IMR-90 (cell line): ENCODE results near the gene OXER1. TPM values are rescaled to one million over a fixed set of nuclear protein-coding genes. Genes with fewer than 3 reads are reported as not detected.

Source experiments
- ATAC-seq: fragments of 200-7000 bp; cut with Tn5 transposase; 2 replicates; pipeline ENCODE4 v1.9.1; 2020; ENCODE audit warnings: low read depth, mild to moderate bottlenecking, moderate library complexity
- BruUV-seq: library from RNA; stranded (reverse); fragments of 400-500 nt; replicated peaks from 2 replicates; lab custom pipeline; 2021; lab: Mats Ljungman, UMichigan
- CTCF ChIA-PET: fragments of 300-600 bp; formaldehyde crosslinking; extraction: SDS; loops from one replicate; lab custom pipeline; 2021; ENCODE audit warnings: antibody characterized with exemption; lab: Yijun Ruan, JAX
- POLR2A ChIA-PET: fragments of 300-600 bp; sonication (Branson Sonifier 250); formaldehyde crosslinking; loops from one replicate; lab custom pipeline; 2022; ENCODE audit warnings: antibody characterized with exemption; ENCODE audit not compliant: unreplicated experiment; lab: Charles Lee
- DNase-seq: peaks from one replicate; pipeline ENCODE4 v3.0.0; 2013
- H2AFZ ChIP-seq: replicated peaks from 2 replicates; pipeline ENCODE3; 2013; ENCODE audit warnings: low read length, mild to moderate bottlenecking; ENCODE audit not compliant: poor library complexity
- H2AK5ac ChIP-seq: 2 replicates; pipeline ENCODE4 v1.6.1; 2013; ENCODE audit warnings: low read depth, low read length, inconsistent platforms
- H2AK9ac ChIP-seq: replicated peaks from 2 replicates; pipeline ENCODE3; 2013; ENCODE audit warnings: mild to moderate bottlenecking, low read depth, low read length, moderate library complexity; ENCODE audit not compliant: poor library complexity
- H2BK120ac ChIP-seq: 2 replicates; pipeline ENCODE4 v1.6.1; 2013; ENCODE audit warnings: low read depth, low read length, inconsistent platforms
- H2BK15ac ChIP-seq: 3 replicates; pipeline ENCODE4 v1.6.1; 2013; ENCODE audit warnings: low read depth, low read length, inconsistent platforms
- H2BK20ac ChIP-seq: 2 replicates; pipeline ENCODE4 v1.6.1; 2013; ENCODE audit warnings: low read depth, mild to moderate bottlenecking, inconsistent platforms, low read length, moderate library complexity
- H2BK5ac ChIP-seq: 2 replicates; pipeline ENCODE4 v1.6.1; 2013; ENCODE audit warnings: mild to moderate bottlenecking, low read depth, low read length, inconsistent platforms; ENCODE audit not compliant: poor library complexity, severe bottlenecking
- H3K14ac ChIP-seq: replicated peaks from 2 replicates; pipeline ENCODE4 v1.6.1; 2013; ENCODE audit warnings: low read depth, low read length, inconsistent platforms
- H3K18ac ChIP-seq: 2 replicates; pipeline ENCODE4 v1.6.1; 2013; ENCODE audit warnings: low read depth, low read length, control low read depth
- H3K23ac ChIP-seq: 2 replicates; pipeline ENCODE4 v1.6.1; 2013; ENCODE audit warnings: low read depth, low read length, inconsistent platforms
- H3K27ac ChIP-seq: 2 replicates; pipeline ENCODE4 v1.5.1; 2013; ENCODE audit warnings: mild to moderate bottlenecking, control low read depth, low read length; ENCODE audit not compliant: insufficient read depth
- H3K27me3 ChIP-seq: 2 replicates; pipeline ENCODE4 v1.6.1; 2013; ENCODE audit warnings: low read length; ENCODE audit not compliant: control insufficient read depth, insufficient read depth
- H3K36me3 ChIP-seq: 2 replicates; pipeline ENCODE4 v1.6.1; 2013; ENCODE audit warnings: low read length, mixed read lengths; ENCODE audit not compliant: control insufficient read depth, insufficient read depth
- H3K4ac ChIP-seq: 2 replicates; pipeline ENCODE4 v1.6.1; 2013; ENCODE audit warnings: low read depth, low read length, inconsistent platforms
- H3K4me1 ChIP-seq: 2 replicates; pipeline ENCODE4 v1.6.1; 2013; ENCODE audit warnings: low read length, mixed read lengths; ENCODE audit not compliant: control insufficient read depth, insufficient read depth
- H3K4me2 ChIP-seq: 2 replicates; pipeline ENCODE4 v1.6.1; 2013; ENCODE audit warnings: low read depth, mild to moderate bottlenecking, control low read depth, low read length, moderate library complexity
- H3K4me3 ChIP-seq: 2 replicates; pipeline ENCODE4 v1.5.1; 2013; ENCODE audit warnings: low read depth, mild to moderate bottlenecking, control low read depth, low read length, moderate library complexity; ENCODE audit not compliant: insufficient read depth
- H3K56ac ChIP-seq: 2 replicates; pipeline ENCODE4 v1.6.1; 2013; ENCODE audit warnings: low read length, inconsistent platforms; ENCODE audit not compliant: insufficient read depth; ENCODE audit errors: extremely low read depth
- H3K79me1 ChIP-seq, 2 experiments: 2 replicates each; pipeline ENCODE4 v1.6.1; 2013; ENCODE audit warnings: low read length in 2 of 2, inconsistent platforms in 1 of 2, low read depth in 1 of 2
- H3K9ac ChIP-seq: 2 replicates; pipeline ENCODE4 v1.6.1; 2013; ENCODE audit warnings: low read depth, low read length, control low read depth
- H3K9me1 ChIP-seq: 2 replicates; pipeline ENCODE4 v1.6.1; 2013; ENCODE audit warnings: low read length, inconsistent platforms; ENCODE audit not compliant: insufficient read depth
- H3K9me3 ChIP-seq: 2 replicates; pipeline ENCODE4 v1.6.1; 2013; ENCODE audit warnings: low read length; ENCODE audit not compliant: control insufficient read depth, insufficient read depth
- H4K20me1 ChIP-seq: 2 replicates; pipeline ENCODE4 v1.6.1; 2013; ENCODE audit warnings: low read length, inconsistent platforms; ENCODE audit not compliant: insufficient read depth
- H4K5ac ChIP-seq: 2 replicates; pipeline ENCODE4 v1.6.1; 2013; ENCODE audit warnings: mild to moderate bottlenecking, low read depth, low read length, control low read depth
- H4K8ac ChIP-seq, 2 experiments: 2 replicates each; pipeline ENCODE4 v1.6.1; 2013; ENCODE audit warnings: low read depth in 2 of 2, low read length in 2 of 2, control low read depth in 1 of 2, inconsistent platforms in 1 of 2
- H4K91ac ChIP-seq: 2 replicates; pipeline ENCODE4 v1.6.1; 2013; ENCODE audit warnings: low read depth, low read length, inconsistent platforms; ENCODE audit not compliant: insufficient read depth
- CEBPB ChIP-seq: IDR thresholded peaks from 2 replicates; pipeline ENCODE4 v1.6.1; 2012; ENCODE audit warnings: low read depth, low read length, improper control_type of control experiment
- CHD1 ChIP-seq: IDR thresholded peaks from 2 replicates; pipeline ENCODE4 v1.6.1; 2012; ENCODE audit warnings: low read depth, low read length, improper control_type of control experiment
- FOS ChIP-seq: fragments of 150-350 bp; IDR thresholded peaks from 2 replicates; pipeline ENCODE4 v1.6.1; 2016; ENCODE audit warnings: low read depth, low read length
- MAFK ChIP-seq: IDR thresholded peaks from 2 replicates; pipeline ENCODE4 v1.6.1; 2012; ENCODE audit warnings: low read depth, low read length, improper control_type of control experiment
- MAZ ChIP-seq: IDR thresholded peaks from 2 replicates; pipeline ENCODE4 v1.6.1; 2012; ENCODE audit warnings: low read depth, mild to moderate bottlenecking, low read length, improper control_type of control experiment, moderate library complexity, borderline replicate concordance
- MXI1 ChIP-seq: IDR thresholded peaks from 2 replicates; pipeline ENCODE4 v1.6.1; 2012; ENCODE audit warnings: low read depth, mild to moderate bottlenecking, low read length, moderate library complexity, borderline replicate concordance
- NFE2L2 ChIP-seq: fragments of 150-350 bp; IDR thresholded peaks from 2 replicates; pipeline ENCODE4 v1.6.1; 2016; ENCODE audit warnings: low read depth, mild to moderate bottlenecking, low read length
- POLR2A ChIP-seq: IDR thresholded peaks from 2 replicates; pipeline ENCODE4 v1.6.1; 2012; ENCODE audit warnings: mild to moderate bottlenecking, low read depth, low read length
- RAD21 ChIP-seq: IDR thresholded peaks from 2 replicates; pipeline ENCODE4 v1.6.1; 2012; ENCODE audit warnings: low read length, improper control_type of control experiment
- RCOR1 ChIP-seq: IDR thresholded peaks from 2 replicates; pipeline ENCODE4 v1.6.1; 2012; ENCODE audit warnings: mild to moderate bottlenecking, low read length, improper control_type of control experiment; ENCODE audit not compliant: insufficient replicate concordance
- RFX5 ChIP-seq: IDR thresholded peaks from 2 replicates; pipeline ENCODE4 v1.8.0; 2012; ENCODE audit warnings: low read depth, mild to moderate bottlenecking, low read length, moderate library complexity
- SMC3 ChIP-seq: fragments of 150-350 bp; IDR thresholded peaks from 2 replicates; pipeline ENCODE4 v1.6.1; 2016; ENCODE audit warnings: low read depth, mild to moderate bottlenecking, antibody characterized with exemption, low read length, moderate library complexity
- WGBS, 2 experiments: methylation state at CpG; one replicate each; pipeline versions ENCODE4 v1.1.5 to v1.1.7; 2013; ENCODE audit warnings: missing lambda C conversion rate in 2 of 2; ENCODE audit not compliant: insufficient read length in 1 of 2; ENCODE audit errors: extremely low coverage in 2 of 2; 5-methylcytosine and 5-hydroxymethylcytosine counted together
- dilution Hi-C: fragments of 300-500 bp; cut with HindIII; formaldehyde crosslinking; loops from one replicate; pipeline ENCODE4 v1.14.3; 2018; ENCODE audit warnings: low sequenced_read_pairs; ENCODE audit not compliant: unreplicated experiment
- in situ Hi-C: fragments of 300-500 bp; cut with MboI; formaldehyde crosslinking; loops from 3 replicates; pipeline ENCODE4 v1.14.3; 2019; ENCODE audit warnings: low sequenced_read_pairs, inconsistent platforms, mixed read lengths
- intact Hi-C: fragments of 100-400 bp; cut with micrococcal nuclease; formaldehyde crosslinking; loops from 2 replicates; pipeline ENCODE4 v1.10.0; 2022
- polyA plus RNA-seq, 3 experiments: library from polyadenylated mRNA; depleted of rRNA; stranded (reverse); fragments of >200 nt; gene quantifications; 2 replicates each; pipeline ENCODE4 v1.2.3, GENCODE V29; 2012; ENCODE audit warnings: low replicate concordance in 1 of 3
- total RNA-seq: library from RNA; depleted of rRNA; stranded (reverse); fragments of >200 nt; gene quantifications from 2 replicates; pipeline ENCODE4 v1.2.3, GENCODE V29; 2012
- TF ChIP-seq, protein P1 (sequence below): conservative IDR thresholded peaks from 2 replicates; pipeline ENCODE4 v1.5.1; 2012; ENCODE audit warnings: mild to moderate bottlenecking, low read depth, low read length, improper control_type of control experiment
- TF ChIP-seq, protein P2 (sequence below): fragments of 150-350 bp; IDR thresholded peaks from 2 replicates; pipeline ENCODE4 v1.6.1; 2017; ENCODE audit warnings: mild to moderate bottlenecking, antibody characterized with exemption, low read length, low read depth
- TF ChIP-seq, protein P3 (sequence below): fragments of 150-350 bp; IDR thresholded peaks from 2 replicates; pipeline ENCODE4 v1.6.1; 2016; ENCODE audit warnings: low read depth, mild to moderate bottlenecking, low read length, moderate library complexity, borderline replicate concordance

The OXER1 gene
- total and polyA plus RNA-seq, 2 of the 4 experiments (the other 2 are of a cell fraction): not detected

DNA sequence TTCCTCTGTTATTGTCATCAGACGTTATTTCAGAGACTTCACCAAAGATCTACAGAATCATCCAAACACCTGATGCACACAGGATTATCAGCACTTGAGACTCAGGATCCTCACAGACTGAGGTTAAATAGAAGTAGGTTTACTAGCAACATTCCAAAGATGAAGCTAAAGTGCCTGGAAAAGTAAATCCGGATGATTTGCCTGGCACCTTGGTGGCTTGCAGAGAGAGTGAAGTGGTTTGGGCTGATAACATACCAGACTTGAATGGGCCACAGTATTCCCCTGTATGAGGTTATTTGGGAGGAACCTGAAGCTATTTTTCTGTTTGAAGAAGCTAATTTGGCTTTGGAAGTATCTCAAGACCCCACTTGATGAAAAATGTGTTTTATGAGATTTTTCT is 51.0 kb downstream of the OXER1 start:
- intact Hi-C loops: no loop called here
- Histone ChIP-seq H3K14ac (no peak overlapping the region), H3K27me3 (no peaks in the 10 kb centered on the region), H2BK15ac (no peak overlapping the region), H2AK5ac (no peak overlapping the region), H4K20me1 (no peaks in the 10 kb centered on the region), H4K91ac (no peak overlapping the region), H2BK5ac (no peak overlapping the region), H2AK9ac (no peak overlapping the region), H3K36me3 (peaks cover 8% of the 10 kb centered on the region), H3K27ac (no peak overlapping the region), H2BK120ac (no peak overlapping the region), H4K8ac (no peak overlapping the region), H3K56ac (no peak overlapping the region), H3K79me1 (no peaks in the 10 kb centered on the region), H3K9me1 (peaks cover 2% of the 10 kb centered on the region; the same call in 1 of the 2 replicates), H3K9ac (no peak overlapping the region), H3K4me3 (no peak overlapping the region), H3K4me1 (no peaks in the 10 kb centered on the region), H2BK20ac (no peak overlapping the region), H2AFZ (no peak overlapping the region), H3K23ac (no peak overlapping the region), H3K4me2 (no peak overlapping the region), H3K18ac (no peak overlapping the region), H3K4ac (no peak overlapping the region), H4K5ac (no peak overlapping the region), H3K9me3 (no peaks in the 10 kb centered on the region)
- DNase-seq (no peak), ATAC-seq (no peak)
- in situ Hi-C loops: no loop called here
- ChIA-PET CTCF (no interaction called here), POLR2A (no interaction called here)
- TF ChIP-seq RAD21 (no peak), RCOR1 (no peak), SMC3 (no peak), CHD1 (no peak), POLR2A (no peak), FOS (no peak), MAFK (no peak), NFE2L2 (no peak), MXI1 (no peak), RFX5 (no peak), MAZ (no peak), CEBPB (no peak)
- TF ChIP-seq, protein P1, sequence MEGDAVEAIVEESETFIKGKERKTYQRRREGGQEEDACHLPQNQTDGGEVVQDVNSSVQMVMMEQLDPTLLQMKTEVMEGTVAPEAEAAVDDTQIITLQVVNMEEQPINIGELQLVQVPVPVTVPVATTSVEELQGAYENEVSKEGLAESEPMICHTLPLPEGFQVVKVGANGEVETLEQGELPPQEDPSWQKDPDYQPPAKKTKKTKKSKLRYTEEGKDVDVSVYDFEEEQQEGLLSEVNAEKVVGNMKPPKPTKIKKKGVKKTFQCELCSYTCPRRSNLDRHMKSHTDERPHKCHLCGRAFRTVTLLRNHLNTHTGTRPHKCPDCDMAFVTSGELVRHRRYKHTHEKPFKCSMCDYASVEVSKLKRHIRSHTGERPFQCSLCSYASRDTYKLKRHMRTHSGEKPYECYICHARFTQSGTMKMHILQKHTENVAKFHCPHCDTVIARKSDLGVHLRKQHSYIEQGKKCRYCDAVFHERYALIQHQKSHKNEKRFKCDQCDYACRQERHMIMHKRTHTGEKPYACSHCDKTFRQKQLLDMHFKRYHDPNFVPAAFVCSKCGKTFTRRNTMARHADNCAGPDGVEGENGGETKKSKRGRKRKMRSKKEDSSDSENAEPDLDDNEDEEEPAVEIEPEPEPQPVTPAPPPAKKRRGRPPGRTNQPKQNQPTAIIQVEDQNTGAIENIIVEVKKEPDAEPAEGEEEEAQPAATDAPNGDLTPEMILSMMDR: no peak
- TF ChIP-seq, protein P2, sequence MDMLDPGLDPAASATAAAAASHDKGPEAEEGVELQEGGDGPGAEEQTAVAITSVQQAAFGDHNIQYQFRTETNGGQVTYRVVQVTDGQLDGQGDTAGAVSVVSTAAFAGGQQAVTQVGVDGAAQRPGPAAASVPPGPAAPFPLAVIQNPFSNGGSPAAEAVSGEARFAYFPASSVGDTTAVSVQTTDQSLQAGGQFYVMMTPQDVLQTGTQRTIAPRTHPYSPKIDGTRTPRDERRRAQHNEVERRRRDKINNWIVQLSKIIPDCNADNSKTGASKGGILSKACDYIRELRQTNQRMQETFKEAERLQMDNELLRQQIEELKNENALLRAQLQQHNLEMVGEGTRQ: no peak
- TF ChIP-seq, protein P3, sequence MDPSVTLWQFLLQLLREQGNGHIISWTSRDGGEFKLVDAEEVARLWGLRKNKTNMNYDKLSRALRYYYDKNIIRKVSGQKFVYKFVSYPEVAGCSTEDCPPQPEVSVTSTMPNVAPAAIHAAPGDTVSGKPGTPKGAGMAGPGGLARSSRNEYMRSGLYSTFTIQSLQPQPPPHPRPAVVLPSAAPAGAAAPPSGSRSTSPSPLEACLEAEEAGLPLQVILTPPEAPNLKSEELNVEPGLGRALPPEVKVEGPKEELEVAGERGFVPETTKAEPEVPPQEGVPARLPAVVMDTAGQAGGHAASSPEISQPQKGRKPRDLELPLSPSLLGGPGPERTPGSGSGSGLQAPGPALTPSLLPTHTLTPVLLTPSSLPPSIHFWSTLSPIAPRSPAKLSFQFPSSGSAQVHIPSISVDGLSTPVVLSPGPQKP: no peak
- BruUV-seq: no TSS peak
- no CpG with 5 or more reads among the region's 2 CpGs for WGBS, 2 experiments
- dilution Hi-C loops: no loop called here
